ENCODE measurements around the gene FAM89A.

FAM89A gene

DNA sequence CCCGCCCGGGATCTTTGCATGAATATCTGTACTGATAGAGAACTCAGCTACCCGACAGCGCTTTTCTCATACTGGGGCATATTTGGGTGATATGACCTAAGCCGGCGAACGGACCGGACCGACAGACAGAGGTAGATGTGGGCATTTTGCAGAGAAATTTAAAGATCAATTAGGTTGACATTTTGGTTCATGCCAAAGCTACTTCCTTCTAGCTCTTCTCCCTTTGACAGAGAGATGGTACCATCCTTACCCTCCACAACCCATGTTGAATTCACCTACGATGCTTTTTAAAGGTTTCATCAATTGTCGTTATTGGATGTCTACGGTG, 60.7 kb downstream of the FAM89A start:
- peak overlapping the region in 1 of 2 experiments; percentile 73 for H3K14ac ChIP-seq (ENCODE audit: low read length in 2 of 2)
- no peak overlapping the region for H4K91ac ChIP-seq (ENCODE audit: low read length)
- H3K18ac ChIP-seq (ENCODE audit: low read depth in 1 of 2, low read length in 2 of 2), result no peak overlapping the region
- peak overlapping the region; percentile 75 to 99 for H3K4me3 ChIP-seq (ENCODE audit: insufficient read depth in 1 of 2, low read depth in 1 of 2, low read length in 2 of 2)
- H4K8ac ChIP-seq (ENCODE audit: low read length), result no peak overlapping the region
- peak overlapping the region; percentile 89 for H3K9ac ChIP-seq (ENCODE audit: low read length)
- WGBS, result 22% methylated on average over 7 of the region's 12 CpGs
- H2AK5ac ChIP-seq (ENCODE audit: low read length, severe bottlenecking), result no peak overlapping the region
- DNase-seq, result no peak
- H3K36me3 ChIP-seq (ENCODE audit: control insufficient read depth in 1 of 2, insufficient read depth in 2 of 2, low read depth in 1 of 2, low read length in 2 of 2), result peaks cover 0 to 24% of the 10 kb centered on the region in 2 experiments
- H3K23ac ChIP-seq (ENCODE audit: low read length in 2 of 2), result peak overlapping the region in 1 of 2 experiments; percentile 28
- H2AFZ ChIP-seq (ENCODE audit: low read depth, low read length), result peak overlapping the region; percentile 57
- H3K4me1 ChIP-seq (ENCODE audit: control insufficient read depth, insufficient read depth, low read depth, low read length), result peaks cover 4% of the 10 kb centered on the region
- no peaks in the 10 kb centered on the region for H3K27me3 ChIP-seq (ENCODE audit: control insufficient read depth in 1 of 2, insufficient read depth in 1 of 2, low read length in 2 of 2)
- H2BK5ac ChIP-seq (ENCODE audit: low read depth, low read length, poor library complexity, severe bottlenecking), result no peak overlapping the region
- H3K79me1 ChIP-seq (replicated peaks; ENCODE audit: low read length, poor library complexity, severe bottlenecking), result peaks cover 30% of the 10 kb centered on the region
- H3K27ac ChIP-seq (ENCODE audit: low read length, poor library complexity, severe bottlenecking), result no peak overlapping the region
- H3K4me2 ChIP-seq (ENCODE audit: low read length, poor library complexity, severe bottlenecking), result peak overlapping the region; percentile 19
- no peaks in the 10 kb centered on the region for H3K9me3 ChIP-seq (ENCODE audit: control insufficient read depth, low read length)
- peak overlapping the region in 1 of 2 experiments; percentile 84 for H3K4ac ChIP-seq (ENCODE audit: low read depth in 1 of 2, low read length in 2 of 2)
- H2BK15ac ChIP-seq (ENCODE audit: low read depth, poor library complexity, severe bottlenecking), result peak overlapping the region; percentile 68
- peak overlapping the region; percentile 19 for H2BK120ac ChIP-seq (ENCODE audit: low read depth, low read length)
- H2BK12ac ChIP-seq (ENCODE audit: low read length in 2 of 2), result peak overlapping the region in 1 of 2 experiments; percentile 55

DNA sequence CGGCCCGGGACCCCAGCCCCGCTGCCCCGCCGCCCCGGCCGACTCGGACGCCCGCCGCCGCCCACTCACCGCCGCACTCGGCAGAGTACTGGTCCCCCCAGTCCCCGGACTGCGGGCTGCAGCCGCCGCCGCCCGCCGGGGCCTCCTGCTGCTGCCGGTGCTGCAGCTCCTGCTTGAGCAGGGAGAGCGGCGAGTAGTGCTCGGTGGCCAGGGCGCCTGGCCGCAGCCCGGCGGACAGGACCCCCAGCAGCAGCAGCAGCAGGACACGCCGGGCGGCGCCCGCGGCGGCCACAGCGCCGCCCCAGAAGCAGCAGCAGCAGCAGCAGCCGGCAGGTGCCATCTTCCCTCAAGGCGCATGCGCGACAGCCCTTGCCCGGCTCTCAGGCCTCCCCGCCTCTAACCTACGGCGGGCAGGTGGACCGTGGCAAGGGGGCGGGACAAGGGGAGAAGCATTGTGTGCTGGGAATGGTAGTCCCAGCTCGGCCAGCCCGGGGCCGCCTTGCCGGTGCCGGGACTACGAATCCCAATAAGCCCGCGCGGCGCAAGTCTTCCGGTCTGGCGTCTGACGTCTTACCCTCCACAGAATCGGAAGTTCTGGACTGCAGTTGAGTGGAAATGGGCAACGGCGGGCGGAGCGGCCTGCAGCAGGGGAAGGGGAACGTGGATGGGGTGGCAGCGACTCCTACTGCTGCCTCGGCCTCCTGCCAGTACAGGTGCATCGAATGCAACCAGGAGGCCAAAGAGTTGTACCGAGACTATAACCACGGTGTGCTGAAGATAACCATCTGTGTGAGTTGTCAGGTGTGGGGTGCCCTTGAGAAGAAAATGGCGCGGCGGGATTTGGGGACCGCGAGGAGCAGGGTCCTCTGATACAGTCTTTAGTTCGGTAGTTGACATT, 61.3 kb downstream of the FAM89A start, which contains the start of the genes ARV1 and TTC13:
Gene ARV1 (plus strand): TSS at position 604 of the 898 bp plus-strand sequence. CDS start 12 bp downstream, at position 616.
Gene TTC13 (minus strand): TSS at position 371 of the 898 bp plus-strand sequence. CDS start 31 bp downstream, at position 340.
- under 1% methylated on average over 76 of the region's 79 CpGs for WGBS

DNA sequence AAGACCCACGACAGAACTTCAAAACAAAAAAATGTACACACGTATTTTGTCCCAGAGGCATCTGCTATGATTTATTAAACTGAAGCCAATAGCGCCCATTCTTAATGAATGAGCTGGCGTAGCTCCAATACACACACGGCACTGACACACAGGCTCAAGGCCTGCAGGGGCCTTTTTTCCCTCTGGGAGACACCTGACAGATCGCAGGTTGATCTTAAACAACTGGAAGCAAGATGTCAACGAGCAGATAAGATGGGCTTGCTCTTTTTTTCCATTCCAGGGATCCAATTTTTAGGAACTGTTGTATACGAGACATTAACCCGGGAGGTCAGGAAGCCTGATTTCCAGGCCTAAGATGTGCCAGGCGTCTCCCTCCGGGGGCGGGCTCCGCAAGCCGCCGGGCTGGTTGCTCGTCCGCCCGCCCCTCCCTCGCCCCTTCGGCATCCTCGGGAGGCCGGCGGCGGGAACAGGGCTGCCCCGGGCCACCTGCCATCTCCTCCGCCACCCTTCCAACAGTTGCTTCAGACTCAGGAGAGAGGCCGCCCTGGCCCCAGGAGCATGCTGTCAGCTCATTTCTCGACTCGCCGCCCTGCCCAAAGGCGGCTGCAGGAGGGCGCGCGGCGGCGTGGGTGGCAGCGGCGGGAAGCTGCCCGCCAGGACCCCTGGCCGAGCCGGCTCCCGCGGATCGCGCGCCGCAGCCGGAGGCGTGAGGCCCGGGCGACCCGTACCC, 62.1 kb downstream of the FAM89A start:
- H2BK120ac ChIP-seq (ENCODE audit: low read depth, low read length), result no peak overlapping the region
- peak overlapping the region in 1 of 2 experiments; percentile 35 for H3K14ac ChIP-seq (ENCODE audit: low read length in 2 of 2)
- H4K8ac ChIP-seq (ENCODE audit: low read length), result no peak overlapping the region
- peak; percentile 24 for DNase-seq
- H3K4ac ChIP-seq (ENCODE audit: low read depth in 1 of 2, low read length in 2 of 2), result peak overlapping the region in 1 of 2 experiments; percentile 37
- no peaks in the 10 kb centered on the region for H3K27me3 ChIP-seq (ENCODE audit: control insufficient read depth in 1 of 2, insufficient read depth in 1 of 2, low read length in 2 of 2)
- no peak overlapping the region for H2BK5ac ChIP-seq (ENCODE audit: low read depth, low read length, poor library complexity, severe bottlenecking)
- H2BK15ac ChIP-seq (ENCODE audit: low read depth, poor library complexity, severe bottlenecking), result peak overlapping the region; percentile 39
- H2AFZ ChIP-seq (ENCODE audit: low read depth, low read length), result peak overlapping the region; percentile 84
- WGBS, result 8% methylated on average over 38 of the region's 52 CpGs
- peak overlapping the region in 1 of 2 experiments; percentile 29 for H3K18ac ChIP-seq (ENCODE audit: low read depth in 1 of 2, low read length in 2 of 2)
- H3K4me3 ChIP-seq (ENCODE audit: insufficient read depth in 1 of 2, low read depth in 1 of 2, low read length in 2 of 2), result peak overlapping the region; percentile 86 to 99
- no peak overlapping the region for H2AK5ac ChIP-seq (ENCODE audit: low read length, severe bottlenecking)
- no peak overlapping the region for H3K27ac ChIP-seq (ENCODE audit: low read length, poor library complexity, severe bottlenecking)
- H3K4me2 ChIP-seq (ENCODE audit: low read length, poor library complexity, severe bottlenecking), result peak overlapping the region; percentile 90
- no peak overlapping the region for H3K23ac ChIP-seq (ENCODE audit: low read length in 2 of 2)
- peaks cover 27% of the 10 kb centered on the region for H3K79me1 ChIP-seq (replicated peaks; ENCODE audit: low read length, poor library complexity, severe bottlenecking)
- H4K91ac ChIP-seq (ENCODE audit: low read length), result no peak overlapping the region
- no peaks in the 10 kb centered on the region for H3K9me3 ChIP-seq (ENCODE audit: control insufficient read depth, low read length)
- peaks cover 2% of the 10 kb centered on the region for H3K4me1 ChIP-seq (ENCODE audit: control insufficient read depth, insufficient read depth, low read depth, low read length)
- H3K9ac ChIP-seq (ENCODE audit: low read length), result peak overlapping the region; percentile 57
- no peak overlapping the region for H2BK12ac ChIP-seq (ENCODE audit: low read length in 2 of 2)
- H3K36me3 ChIP-seq (ENCODE audit: control insufficient read depth in 1 of 2, insufficient read depth in 2 of 2, low read depth in 1 of 2, low read length in 2 of 2), result peaks cover 0 to 20% of the 10 kb centered on the region in 2 experiments

More for the DNA sequence above, 61.3 kb downstream of the FAM89A start, which contains the start of the genes ARV1 and TTC13:
- H3K27ac ChIP-seq (ENCODE audit: low read length, poor library complexity, severe bottlenecking), result peak within 1 kb of the TSS; percentile 27
- peaks cover 0 to 24% of the 10 kb centered on the region in 2 experiments for H3K36me3 ChIP-seq (ENCODE audit: control insufficient read depth in 1 of 2, insufficient read depth in 2 of 2, low read depth in 1 of 2, low read length in 2 of 2)
- peak within 1 kb of the TSS; percentile 93 for H4K8ac ChIP-seq (ENCODE audit: low read length)
- H2BK12ac ChIP-seq (ENCODE audit: low read length in 2 of 2), result peak within 1 kb of the TSS in 1 of 2 experiments; percentile 55
- H2BK120ac ChIP-seq (ENCODE audit: low read depth, low read length), result peak within 1 kb of the TSS; percentile 19
- H4K91ac ChIP-seq (ENCODE audit: low read length), result peak within 1 kb of the TSS; percentile 84
- peak within 1 kb of the TSS; percentile 89 for H3K9ac ChIP-seq (ENCODE audit: low read length)
- H3K79me1 ChIP-seq (replicated peaks; ENCODE audit: low read length, poor library complexity, severe bottlenecking), result peaks cover 29% of the 10 kb centered on the region
- H3K4me1 ChIP-seq (ENCODE audit: control insufficient read depth, insufficient read depth, low read depth, low read length), result peaks cover 4% of the 10 kb centered on the region
- H2BK15ac ChIP-seq (ENCODE audit: low read depth, poor library complexity, severe bottlenecking), result peak within 1 kb of the TSS; percentile 68
- no peaks in the 10 kb centered on the region for H3K27me3 ChIP-seq (ENCODE audit: control insufficient read depth in 1 of 2, insufficient read depth in 1 of 2, low read length in 2 of 2)
- peak within 1 kb of the TSS; percentile 69 to 92 for H3K18ac ChIP-seq (ENCODE audit: low read depth in 1 of 2, low read length in 2 of 2)
- H2AK5ac ChIP-seq (ENCODE audit: low read length, severe bottlenecking), result no peak within 1 kb of the TSS
- peak within 1 kb of the TSS in 1 of 2 experiments; percentile 28 for H3K23ac ChIP-seq (ENCODE audit: low read length in 2 of 2)
- peak; percentile 98 for DNase-seq
- peak within 1 kb of the TSS; percentile 84 for H2AFZ ChIP-seq (ENCODE audit: low read depth, low read length)
- peak within 1 kb of the TSS in 1 of 2 experiments; percentile 73 for H3K14ac ChIP-seq (ENCODE audit: low read length in 2 of 2)
- H2BK5ac ChIP-seq (ENCODE audit: low read depth, low read length, poor library complexity, severe bottlenecking), result no peak within 1 kb of the TSS
- peak within 1 kb of the TSS; percentile 37 to 84 for H3K4ac ChIP-seq (ENCODE audit: low read depth in 1 of 2, low read length in 2 of 2)
- H3K4me3 ChIP-seq (ENCODE audit: insufficient read depth in 1 of 2, low read depth in 1 of 2, low read length in 2 of 2), result peak within 1 kb of the TSS; percentile 86 to 99
- peak within 1 kb of the TSS; percentile 90 for H3K4me2 ChIP-seq (ENCODE audit: low read length, poor library complexity, severe bottlenecking)
- no peaks in the 10 kb centered on the region for H3K9me3 ChIP-seq (ENCODE audit: control insufficient read depth, low read length)

Data from mesenchymal stem cell (in vitro differentiated cells and primary cell).